Epithelial cell of proximal tubule (primary cell): ENCODE data around the gene ADGRD1. TPM values are rescaled to one million over a fixed set of nuclear protein-coding genes. Genes with fewer than 3 reads are reported as not detected.

Experiments used
- DNase-seq: peaks from one replicate; pipeline ENCODE4 v3.0.0-alpha.2; 2011; ENCODE audit warnings: low read depth
- H3K4me3 ChIP-seq: 2 replicates; pipeline ENCODE4 v1.5.1; 2011; ENCODE audit warnings: low read depth, mild to moderate bottlenecking, low read length
- total RNA-seq: library from RNA; depleted of rRNA; stranded (reverse); fragments of >200 nt; gene quantifications from 2 replicates; pipeline ENCODE4 v1.2.3, GENCODE V29; 2015
- TF ChIP-seq, protein P1 (sequence below): conservative IDR thresholded peaks from 2 replicates; pipeline ENCODE4 v1.5.1; 2012; ENCODE audit warnings: low read depth, mild to moderate bottlenecking, low read length

Gene ADGRD1
- total RNA-seq, 1 donor from 2014 or later = not detected

DNA sequence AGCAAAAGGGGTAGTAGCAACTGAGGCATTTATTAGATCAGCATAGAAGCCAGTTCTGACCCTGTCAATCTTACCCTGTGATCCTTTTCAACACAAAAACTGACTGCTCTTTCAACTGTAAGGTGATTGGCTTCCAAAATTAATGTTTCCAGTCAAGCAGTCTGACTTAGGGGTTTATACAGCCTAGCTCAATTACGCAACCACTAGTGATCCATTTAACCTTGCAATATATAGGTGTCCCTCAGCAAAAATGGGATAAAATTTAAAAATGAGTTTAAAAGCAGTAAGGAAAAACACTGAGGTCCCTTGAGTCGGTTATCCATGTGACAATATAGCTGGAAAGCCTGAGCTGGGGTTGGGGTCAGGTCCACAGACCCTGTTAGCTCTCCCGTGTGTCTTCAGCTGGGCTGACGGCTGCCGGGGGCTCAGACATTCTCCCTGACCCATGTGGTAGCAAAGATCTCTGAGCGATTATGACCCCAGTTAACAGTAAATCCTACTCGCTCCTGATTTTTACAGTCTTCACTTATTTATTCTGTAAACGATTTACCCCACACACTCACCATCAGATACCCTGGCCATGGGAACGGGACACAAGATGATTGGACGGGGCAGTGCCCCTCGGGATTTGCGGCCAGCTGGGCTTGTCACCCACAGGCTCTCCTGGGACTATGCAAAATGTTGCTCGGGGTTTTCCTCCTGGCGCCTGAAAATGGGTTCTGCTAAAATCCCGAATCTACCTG, 16.6 kb downstream of the ADGRD1 start:
- no peak overlapping the region for H3K4me3 ChIP-seq

DNA sequence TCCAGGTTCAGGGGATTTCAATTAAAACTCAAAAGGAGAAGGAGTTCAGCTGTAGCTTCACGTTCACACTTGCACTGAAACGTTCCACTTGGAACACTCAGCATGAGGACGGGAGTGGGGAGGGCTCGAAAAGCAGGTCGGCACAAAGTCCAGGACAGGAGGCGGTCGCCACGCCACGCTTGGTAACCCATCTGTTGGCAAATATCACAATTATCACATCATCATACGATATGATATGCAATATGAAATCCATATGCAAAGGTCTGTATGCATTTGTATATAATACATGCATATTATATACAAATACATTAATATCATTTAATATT, 17.2 kb downstream of the ADGRD1 start:
- no peak for DNase-seq
- TF ChIP-seq, protein P1, sequence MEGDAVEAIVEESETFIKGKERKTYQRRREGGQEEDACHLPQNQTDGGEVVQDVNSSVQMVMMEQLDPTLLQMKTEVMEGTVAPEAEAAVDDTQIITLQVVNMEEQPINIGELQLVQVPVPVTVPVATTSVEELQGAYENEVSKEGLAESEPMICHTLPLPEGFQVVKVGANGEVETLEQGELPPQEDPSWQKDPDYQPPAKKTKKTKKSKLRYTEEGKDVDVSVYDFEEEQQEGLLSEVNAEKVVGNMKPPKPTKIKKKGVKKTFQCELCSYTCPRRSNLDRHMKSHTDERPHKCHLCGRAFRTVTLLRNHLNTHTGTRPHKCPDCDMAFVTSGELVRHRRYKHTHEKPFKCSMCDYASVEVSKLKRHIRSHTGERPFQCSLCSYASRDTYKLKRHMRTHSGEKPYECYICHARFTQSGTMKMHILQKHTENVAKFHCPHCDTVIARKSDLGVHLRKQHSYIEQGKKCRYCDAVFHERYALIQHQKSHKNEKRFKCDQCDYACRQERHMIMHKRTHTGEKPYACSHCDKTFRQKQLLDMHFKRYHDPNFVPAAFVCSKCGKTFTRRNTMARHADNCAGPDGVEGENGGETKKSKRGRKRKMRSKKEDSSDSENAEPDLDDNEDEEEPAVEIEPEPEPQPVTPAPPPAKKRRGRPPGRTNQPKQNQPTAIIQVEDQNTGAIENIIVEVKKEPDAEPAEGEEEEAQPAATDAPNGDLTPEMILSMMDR = no peak
- no peak overlapping the region for H3K4me3 ChIP-seq

More for the DNA sequence above, 16.6 kb downstream of the ADGRD1 start:
- TF ChIP-seq, protein P1 = no peak
- DNase-seq = no peak

DNA sequence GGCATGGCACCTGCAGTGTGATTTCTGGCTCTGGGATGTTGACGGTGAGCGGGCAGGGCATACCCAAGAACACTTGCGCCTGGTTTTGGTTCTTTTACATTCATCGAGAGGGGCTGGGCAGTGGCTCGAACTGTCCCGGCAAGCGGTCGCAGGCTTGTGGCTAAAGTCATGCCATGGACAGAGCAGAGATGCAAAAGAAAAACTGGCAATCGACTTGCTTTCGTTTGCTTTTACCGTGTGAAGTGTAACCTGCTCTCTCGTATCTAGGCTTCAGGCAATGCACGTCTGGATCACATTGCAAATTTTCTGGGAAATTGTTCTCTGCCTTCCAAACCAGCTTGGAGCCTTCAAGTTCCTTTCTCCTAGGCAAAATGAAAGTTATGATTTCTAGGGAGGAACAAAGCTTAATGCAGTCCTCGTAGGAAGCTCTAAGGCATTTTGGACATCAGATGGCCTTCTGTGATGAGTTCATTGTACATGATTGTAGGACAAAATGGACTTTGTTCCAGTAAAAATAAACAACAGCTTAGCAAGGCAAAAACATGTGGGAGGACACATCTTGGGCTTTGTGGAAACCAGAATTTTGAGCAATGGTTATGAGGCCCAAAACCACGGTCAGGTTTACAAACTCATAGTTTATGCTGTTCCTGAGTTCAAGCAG, 18.3 kb downstream of the ADGRD1 start:
- DNase-seq = no peak
- TF ChIP-seq, protein P1 = no peak
- H3K4me3 ChIP-seq = no peak overlapping the region

DNA sequence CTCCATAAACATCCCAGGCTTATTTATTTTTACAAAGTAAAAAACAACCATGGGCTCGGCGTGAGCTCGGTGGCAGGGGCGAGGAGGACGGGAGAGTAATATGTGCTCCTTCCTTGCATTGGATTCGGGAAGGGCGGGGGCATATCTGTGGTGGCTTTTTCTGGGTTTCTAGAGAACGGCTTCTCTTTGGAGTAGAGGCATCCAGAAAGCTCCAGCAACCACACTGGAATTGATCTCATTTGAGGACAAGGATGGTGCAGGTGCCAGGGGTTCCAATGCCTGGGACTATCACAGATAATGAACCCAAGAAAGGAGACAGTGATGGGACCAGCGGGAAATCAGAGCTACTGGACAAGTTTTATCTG, 18.9 kb downstream of the ADGRD1 start:
- TF ChIP-seq, protein P1 = no peak

DNA sequence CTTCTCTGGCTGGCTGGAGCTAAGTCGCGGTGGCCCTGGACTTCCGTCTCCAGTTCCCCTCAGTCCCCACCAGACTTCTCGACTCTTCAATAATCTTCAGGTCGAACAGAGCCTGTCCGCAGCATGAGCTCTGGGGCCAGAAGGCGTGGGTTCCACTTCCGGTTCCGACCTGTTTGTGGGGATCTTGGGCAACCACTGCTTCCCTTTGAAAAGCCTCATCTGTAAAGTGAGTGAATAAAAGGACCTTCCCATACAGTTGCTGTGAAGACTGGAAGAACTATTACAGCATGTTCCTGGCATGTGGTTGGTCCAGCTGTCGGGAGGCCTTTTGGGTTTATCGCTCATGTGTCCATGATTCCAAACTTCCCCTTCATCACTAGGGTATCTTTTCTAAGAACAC, 19.4 kb downstream of the ADGRD1 start:
- TF ChIP-seq, protein P1 = no peak
- H3K4me3 ChIP-seq = no peak overlapping the region
- DNase-seq = no peak

More for the DNA sequence above, 18.9 kb downstream of the ADGRD1 start:
- no peak for DNase-seq
- no peak overlapping the region for H3K4me3 ChIP-seq

DNA sequence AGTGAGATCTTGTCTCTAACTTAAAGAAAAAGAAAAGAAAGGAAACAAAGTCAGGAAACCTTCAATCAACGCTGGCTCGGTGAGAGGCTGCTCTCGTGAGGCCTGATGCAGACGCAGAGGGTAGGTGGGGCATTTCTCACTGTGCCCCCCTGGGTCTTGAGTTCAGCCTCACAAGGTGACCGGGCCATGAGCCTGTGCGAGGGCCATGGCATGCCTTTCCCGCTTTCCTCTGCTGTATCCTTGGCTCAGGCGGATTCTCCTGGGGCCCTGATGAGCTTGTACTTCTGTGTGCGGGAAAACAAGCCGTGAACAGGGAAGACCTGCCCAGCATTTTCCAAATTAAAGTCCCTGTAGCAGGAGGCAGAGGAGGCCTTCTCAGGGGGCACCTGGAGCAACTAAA, 20.2 kb downstream of the ADGRD1 start:
- TF ChIP-seq, protein P1 = no peak
- no peak overlapping the region for H3K4me3 ChIP-seq

DNA sequence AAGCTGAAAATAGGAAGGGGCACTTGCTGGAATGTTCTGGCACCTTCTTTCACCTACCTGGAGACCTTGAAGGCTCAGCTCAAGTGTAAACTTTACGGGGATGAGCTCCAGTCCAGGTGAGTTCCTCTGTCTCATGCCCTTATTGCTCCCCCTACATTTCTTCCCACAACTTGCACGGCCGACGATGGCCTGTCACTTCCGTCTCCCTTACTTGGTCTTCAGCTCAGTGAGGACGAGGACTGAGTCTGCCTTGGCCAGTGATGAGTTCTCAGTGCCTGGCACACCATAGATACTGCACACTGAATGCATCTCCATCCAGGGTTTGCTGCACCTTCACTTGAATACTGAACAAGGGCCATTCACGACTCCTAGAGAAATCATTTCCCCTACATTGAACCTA, 21.4 kb downstream of the ADGRD1 start:
- DNase-seq = no peak
- TF ChIP-seq, protein P1 = no peak
- no peak overlapping the region for H3K4me3 ChIP-seq

More for the DNA sequence above, 20.2 kb downstream of the ADGRD1 start:
- no peak for DNase-seq
